Heart left ventricle (tissue), 13 donors: Measurements from ENCODE around the gene AGPAT2.

Experiments
- POLR2A ChIP-seq, 2 donors: fragments of 450-650 bp; IDR thresholded peaks; one replicate each; pipeline ENCODE4 v1.6.1; 2017; ENCODE audit warnings: antibody characterized with exemption in 2 of 2, mild to moderate bottlenecking in 2 of 2, moderate library complexity in 2 of 2
- TF ChIP-seq, protein P1 (sequence below), 12 donors: fragments of 200-600 bp; sonication (generic) in 4 of 12; IDR thresholded peaks; one replicate each; pipeline versions ENCODE4 v1.5.0 to v1.8.0; 2018 to 2022; ENCODE audit warnings: antibody characterized with exemption in 12 of 12, mild to moderate bottlenecking in 5 of 12
- donor health status: ischemic (EF 13 %, LVEDD 7.1; RV severe dilation, severe dysfunction).
- donor health status: DM: no; HTN: yes; CAD: no.
- donor health status: DM: no; HTN: no; CAD: no.
- donor health status: ischemic (EF 25% LVEDD 6.9; RV normal size, moderate dysfunction).
- donor health status: ischemic (EF 25% LVEDD 5.7; RV mildly dilated, moderate dysfunction).
- donor health status: ischemic (EF 35%, LVEDD 5.7; RV mildly dilated, moderate dysfunction).
- donor health status: nonischemic (EF 11% LVEDD 7.7; RV severe dilation, severe dysfunction).
- donor health status: DM: yes; HTN: yes; CAD: no.
- donor health status: PGD.
- donor health status: ischemic (EF 29% LVEDD 5.4; RV normal size, mild dysfunction).
- donor health status: nonischemic (EF 23%, LVEDD 6.1; RV moderate dilation, normal function).

DNA sequence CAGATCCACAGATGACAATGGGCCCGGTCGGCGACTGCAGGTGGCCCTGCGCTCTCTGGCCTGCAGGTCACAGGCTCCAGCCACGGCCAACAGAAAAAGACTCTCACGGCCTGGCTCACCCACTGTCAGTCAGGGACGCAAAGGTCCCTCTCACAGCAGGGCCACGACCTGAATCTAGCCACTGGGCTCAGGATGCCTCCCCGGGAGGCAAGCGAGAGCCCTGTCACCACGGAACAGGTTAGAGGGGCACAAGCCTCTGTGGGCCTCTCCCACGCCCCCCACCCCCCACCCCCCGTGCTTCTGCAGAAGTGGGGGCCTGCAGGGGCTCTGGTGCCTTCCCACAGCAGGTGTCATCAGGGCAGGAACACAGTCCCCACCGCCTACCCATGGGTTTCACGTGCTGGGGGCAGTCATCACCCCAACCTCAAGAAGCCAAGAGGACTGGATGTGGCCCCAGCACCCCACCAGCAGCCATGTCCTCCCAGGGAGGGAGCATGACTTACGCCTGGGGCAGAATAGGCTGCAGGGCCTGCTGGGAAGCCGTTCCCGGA, 41.8 kb downstream of the AGPAT2 start:
- TF ChIP-seq, protein P1, sequence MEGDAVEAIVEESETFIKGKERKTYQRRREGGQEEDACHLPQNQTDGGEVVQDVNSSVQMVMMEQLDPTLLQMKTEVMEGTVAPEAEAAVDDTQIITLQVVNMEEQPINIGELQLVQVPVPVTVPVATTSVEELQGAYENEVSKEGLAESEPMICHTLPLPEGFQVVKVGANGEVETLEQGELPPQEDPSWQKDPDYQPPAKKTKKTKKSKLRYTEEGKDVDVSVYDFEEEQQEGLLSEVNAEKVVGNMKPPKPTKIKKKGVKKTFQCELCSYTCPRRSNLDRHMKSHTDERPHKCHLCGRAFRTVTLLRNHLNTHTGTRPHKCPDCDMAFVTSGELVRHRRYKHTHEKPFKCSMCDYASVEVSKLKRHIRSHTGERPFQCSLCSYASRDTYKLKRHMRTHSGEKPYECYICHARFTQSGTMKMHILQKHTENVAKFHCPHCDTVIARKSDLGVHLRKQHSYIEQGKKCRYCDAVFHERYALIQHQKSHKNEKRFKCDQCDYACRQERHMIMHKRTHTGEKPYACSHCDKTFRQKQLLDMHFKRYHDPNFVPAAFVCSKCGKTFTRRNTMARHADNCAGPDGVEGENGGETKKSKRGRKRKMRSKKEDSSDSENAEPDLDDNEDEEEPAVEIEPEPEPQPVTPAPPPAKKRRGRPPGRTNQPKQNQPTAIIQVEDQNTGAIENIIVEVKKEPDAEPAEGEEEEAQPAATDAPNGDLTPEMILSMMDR (IDR thresholded peaks at IDR 0.05) = no peak
- TF ChIP-seq POLR2A (IDR thresholded peaks at IDR 0.05) = no peak
